Glutamatergic neuron (in vitro differentiated cells): ENCODE measurements around the gene RTL9. TPM values are rescaled to one million over a fixed set of nuclear protein-coding genes. Genes with fewer than 3 reads are reported as not detected.

Source experiments
- DNase-seq: peaks from one replicate; pipeline ENCODE4 v3.0.0; 2022
- H3K27ac Mint-ChIP-seq: one replicate; pipeline ENCODE4 v1.8.0; 2020; ENCODE audit warnings: mild to moderate bottlenecking, mixed read lengths, inconsistent platforms; ENCODE audit not compliant: unreplicated experiment
- H3K27me3 Mint-ChIP-seq: one replicate; pipeline ENCODE4 v1.8.0; 2020; ENCODE audit warnings: mild to moderate bottlenecking, moderate library complexity, mixed read lengths, inconsistent platforms; ENCODE audit not compliant: unreplicated experiment
- H3K36me3 Mint-ChIP-seq: one replicate; pipeline ENCODE4 v1.8.0; 2020; ENCODE audit warnings: mild to moderate bottlenecking, mixed read lengths, inconsistent platforms; ENCODE audit not compliant: unreplicated experiment
- H3K4me1 Mint-ChIP-seq: one replicate; pipeline ENCODE4 v1.8.0; 2020; ENCODE audit warnings: mild to moderate bottlenecking, low read depth, mixed read lengths, inconsistent platforms; ENCODE audit not compliant: unreplicated experiment
- H3K4me3 Mint-ChIP-seq: one replicate; pipeline ENCODE4 v1.8.0; 2020; ENCODE audit warnings: mild to moderate bottlenecking, mixed read lengths, inconsistent platforms; ENCODE audit not compliant: unreplicated experiment
- H3K9me3 Mint-ChIP-seq: one replicate; pipeline ENCODE4 v1.8.0; 2020; ENCODE audit warnings: mild to moderate bottlenecking, moderate library complexity, mixed read lengths, inconsistent platforms; ENCODE audit not compliant: unreplicated experiment
- CTCF ChIP-seq: fragments of 200-600 bp; sonication (generic); IDR thresholded peaks from one replicate; pipeline ENCODE4 v1.5.0; 2021; ENCODE audit not compliant: partially characterized antibody, unreplicated experiment
- total RNA-seq: library from RNA; stranded (reverse); fragmentation: NEBNext Ultra II Directional; extraction: Animal tissue kit (Norgen Biotek cat#: 25700); gene quantifications from one replicate; pipeline ENCODE4 v1.2.1, GENCODE V29; 2021; ENCODE audit not compliant: unreplicated experiment

RTL9 gene
- total RNA-seq, 1 donor from 2014 or later, result 1.8 TPM

- Mint-ChIP-seq H3K27me3 (no peaks in the 10 kb centered on the region), H3K4me1 (no peaks in the 10 kb centered on the region), H3K27ac (no peak overlapping the region), H3K36me3 (no peaks in the 10 kb centered on the region), H3K4me3 (no peak overlapping the region), H3K9me3 (no peaks in the 10 kb centered on the region)
- TF ChIP-seq CTCF, result no peak
- peak; percentile 10 for DNase-seq
These were observed 12.0 kb upstream of the RTL9 start for GRCh38 chrX:110346681-110347080.

GRCh38 chrX:110359273-110359672, 625 bp downstream of the RTL9 start:
- no peaks in the 10 kb centered on the region for H3K4me1 Mint-ChIP-seq

GRCh38 chrX:110363244-110363643, 4.6 kb downstream of the RTL9 start:
- TF ChIP-seq CTCF, result no peak
- no peak for DNase-seq
- Mint-ChIP-seq H3K27me3 (no peaks in the 10 kb centered on the region), H3K36me3 (no peaks in the 10 kb centered on the region), H3K9me3 (no peaks in the 10 kb centered on the region), H3K4me1 (no peaks in the 10 kb centered on the region), H3K4me3 (no peak overlapping the region), H3K27ac (no peak overlapping the region)

More at GRCh38 chrX:110359273-110359672, 625 bp downstream of the RTL9 start:
- no peak overlapping the region for H3K4me3 Mint-ChIP-seq
- no peak overlapping the region for H3K27ac Mint-ChIP-seq
- no peaks in the 10 kb centered on the region for H3K36me3 Mint-ChIP-seq
- no peak for DNase-seq
- TF ChIP-seq CTCF, result no peak
- H3K9me3 Mint-ChIP-seq, result no peaks in the 10 kb centered on the region
- H3K27me3 Mint-ChIP-seq, result no peaks in the 10 kb centered on the region

- no peak overlapping the region for H3K4me3 Mint-ChIP-seq
- no peak overlapping the region for H3K27ac Mint-ChIP-seq
- H3K4me1 Mint-ChIP-seq, result peaks cover 2% of the 10 kb centered on the region
- no peak for DNase-seq
- no peaks in the 10 kb centered on the region for H3K36me3 Mint-ChIP-seq
- TF ChIP-seq CTCF, result no peak
- peaks cover 2% of the 10 kb centered on the region for H3K9me3 Mint-ChIP-seq
- no peaks in the 10 kb centered on the region for H3K27me3 Mint-ChIP-seq
These were observed 14.7 kb downstream of the RTL9 start for GRCh38 chrX:110373310-110373709.

- no peak overlapping the region for H3K27ac Mint-ChIP-seq
- no peaks in the 10 kb centered on the region for H3K36me3 Mint-ChIP-seq
- H3K27me3 Mint-ChIP-seq, result no peaks in the 10 kb centered on the region
- H3K4me3 Mint-ChIP-seq, result no peak overlapping the region
- peaks cover 4% of the 10 kb centered on the region for H3K9me3 Mint-ChIP-seq
- no peak for TF ChIP-seq CTCF
- no peak for DNase-seq
- H3K4me1 Mint-ChIP-seq, result peaks cover 2% of the 10 kb centered on the region
These were observed 15.9 kb downstream of the RTL9 start for GRCh38 chrX:110374559-110374958.
